Neural cell (in vitro differentiated cells): ENCODE measurements around the gene SLC6A18. TPM values are rescaled to one million over a fixed set of nuclear protein-coding genes. Genes with fewer than 3 reads are reported as not detected.

Experiments
- H2AFZ ChIP-seq: fragments of 200-600, 300-800 bp; sonication (generic), shearing (Covaris generic); 2 replicates; pipeline ENCODE4 v1.6.0; 2014; ENCODE audit warnings: low read depth, mild to moderate bottlenecking, antibody characterized with exemption, low read length, moderate library complexity
- H3F3A ChIP-seq: fragments of 200-600 bp; shearing (Covaris generic); 2 replicates; pipeline ENCODE4 v1.6.1; 2016; ENCODE audit warnings: mild to moderate bottlenecking, moderate library complexity, mixed read lengths, antibody characterized with exemption, low read length; ENCODE audit not compliant: insufficient read depth, poor library complexity, severe bottlenecking
- H3K27ac ChIP-seq: fragments of 200-600, 300-800 bp; sonication (generic), shearing (Covaris generic); 2 replicates; pipeline ENCODE4 v1.5.1; 2014; ENCODE audit warnings: mild to moderate bottlenecking, low read length, moderate library complexity
- H3K27me3 ChIP-seq: fragments of 300-800, 200-600 bp; sonication (generic), shearing (Covaris generic); 2 replicates; pipeline ENCODE4 v1.6.0; 2014; ENCODE audit warnings: mild to moderate bottlenecking, low read depth, low read length, moderate library complexity; ENCODE audit not compliant: insufficient read depth
- H3K36me3 ChIP-seq: fragments of 300-800, 200-600 bp; sonication (generic), shearing (Covaris generic); 2 replicates; pipeline ENCODE4 v1.5.1; 2014; ENCODE audit warnings: mild to moderate bottlenecking, antibody characterized with exemption, low read length, moderate library complexity; ENCODE audit not compliant: insufficient read depth
- H3K4me2 ChIP-seq: fragments of 300-800, 200-600 bp; sonication (generic), shearing (Covaris generic); 2 replicates; pipeline ENCODE4 v1.6.0; 2014; ENCODE audit warnings: mild to moderate bottlenecking, low read length
- H3K4me3 ChIP-seq: fragments of 300-800, 200-600 bp; sonication (generic), shearing (Covaris generic); 2 replicates; pipeline ENCODE4 v1.5.1; 2014; ENCODE audit warnings: mild to moderate bottlenecking, low read length, moderate library complexity
- H3K79me2 ChIP-seq: fragments of 200-600 bp; shearing (Covaris generic); replicated peaks from 2 replicates; pipeline ENCODE4 v1.6.0; 2014; ENCODE audit warnings: mild to moderate bottlenecking, low read length, moderate library complexity; ENCODE audit not compliant: insufficient read depth
- H3K9ac ChIP-seq: fragments of 300-800, 200-600 bp; sonication (generic), shearing (Covaris generic); 2 replicates; pipeline ENCODE4 v1.6.1; 2016; ENCODE audit warnings: mild to moderate bottlenecking, low read length, mixed read lengths
- H3K9me2 ChIP-seq: fragments of 200-600 bp; shearing (Covaris generic); 2 replicates; pipeline ENCODE4 v1.6.1; 2016; ENCODE audit warnings: mild to moderate bottlenecking, low read length, mixed read lengths; ENCODE audit not compliant: insufficient read depth
- H3K9me3 ChIP-seq: fragments of 200-600, 300-800 bp; sonication (generic), shearing (Covaris generic); 2 replicates; pipeline ENCODE4 v1.6.1; 2016; ENCODE audit warnings: mild to moderate bottlenecking, mixed run types, low read length, moderate library complexity, mixed read lengths
- H4K20me1 ChIP-seq: fragments of 200-600 bp; shearing (Covaris generic); 2 replicates; pipeline ENCODE4 v1.6.1; 2016; ENCODE audit warnings: mild to moderate bottlenecking, mixed run types; ENCODE audit not compliant: insufficient read depth
- CTCF ChIP-seq: fragments of 450-650 bp; IDR thresholded peaks from 2 replicates; pipeline ENCODE4 v1.5.1; 2014; ENCODE audit warnings: antibody characterized with exemption, mild to moderate bottlenecking, moderate library complexity; ENCODE audit not compliant: poor library complexity, severe bottlenecking
- EP300 ChIP-seq: fragments of 450-650 bp; conservative IDR thresholded peaks from 2 replicates; pipeline ENCODE4 v1.6.1; 2014; ENCODE audit warnings: antibody characterized with exemption, mild to moderate bottlenecking, moderate library complexity; ENCODE audit not compliant: poor library complexity, severe bottlenecking
- EZH2 ChIP-seq: fragments of 200-600, 300-800 bp; shearing (Covaris generic), sonication (generic); IDR thresholded peaks from 2 replicates; pipeline ENCODE4 v1.6.1; 2014; ENCODE audit warnings: antibody characterized with exemption, low read length, borderline replicate concordance, mild to moderate bottlenecking; ENCODE audit not compliant: insufficient read depth, poor library complexity, severe bottlenecking
- MXI1 ChIP-seq: fragments of 450-650 bp; conservative IDR thresholded peaks from 2 replicates; pipeline ENCODE4 v1.6.1; 2014; ENCODE audit warnings: antibody characterized with exemption, mild to moderate bottlenecking; ENCODE audit not compliant: poor library complexity, severe bottlenecking
- POLR2AphosphoS5 ChIP-seq: IDR thresholded peaks from 2 replicates; pipeline ENCODE4 v1.6.1; 2012
- RAD21 ChIP-seq: fragments of 450-650 bp; conservative IDR thresholded peaks from 2 replicates; pipeline ENCODE4 v1.6.1; 2014; ENCODE audit warnings: antibody characterized with exemption, mild to moderate bottlenecking, moderate library complexity
- REST ChIP-seq: IDR thresholded peaks from 2 replicates; pipeline ENCODE4 v1.6.1; 2012; ENCODE audit warnings: borderline replicate concordance
- SMC3 ChIP-seq: fragments of 450-650 bp; conservative IDR thresholded peaks from 2 replicates; pipeline ENCODE4 v1.6.1; 2014; ENCODE audit warnings: antibody characterized with exemption, mild to moderate bottlenecking, moderate library complexity; ENCODE audit not compliant: poor library complexity
- TAF1 ChIP-seq: IDR thresholded peaks from 2 replicates; pipeline ENCODE4 v1.6.1; 2012; ENCODE audit warnings: low read depth
- polyA plus RNA-seq: library from polyadenylated mRNA; depleted of rRNA; stranded (reverse); fragments of >200 nt; gene quantifications from 2 replicates; pipeline ENCODE4 v1.2.3, GENCODE V29; 2014

Gene SLC6A18
- polyA plus RNA-seq, 1 donor from 2014 or later = not detected

GRCh38 chr5:1249366-1250280 is 24.4 kb downstream of the SLC6A18 start:
- H3F3A ChIP-seq = no peaks in the 10 kb centered on the region
- H2AFZ ChIP-seq = no peak overlapping the region
- H3K9me3 ChIP-seq = no peaks in the 10 kb centered on the region
- H4K20me1 ChIP-seq = no peaks in the 10 kb centered on the region
- no peaks in the 10 kb centered on the region for H3K79me2 ChIP-seq
- no peak overlapping the region for H3K4me2 ChIP-seq
- H3K9ac ChIP-seq = no peak overlapping the region
- H3K4me3 ChIP-seq = no peak overlapping the region
- H3K9me2 ChIP-seq = no peaks in the 10 kb centered on the region
- peaks cover 5% of the 10 kb centered on the region for H3K27me3 ChIP-seq
- no peaks in the 10 kb centered on the region for H3K36me3 ChIP-seq
- TF ChIP-seq MXI1 = no peak
- no peak for TF ChIP-seq EZH2
- no peak for TF ChIP-seq POLR2AphosphoS5
- no peak for TF ChIP-seq TAF1
- TF ChIP-seq CTCF = no peak
- TF ChIP-seq REST = no peak
- TF ChIP-seq SMC3 = no peak
- H3K27ac ChIP-seq = no peak overlapping the region

- Histone ChIP-seq H3K9me3 (no peaks in the 10 kb centered on the region), H3K27me3 (peaks cover 3% of the 10 kb centered on the region), H3K27ac (no peak overlapping the region), H4K20me1 (no peaks in the 10 kb centered on the region), H3F3A (no peaks in the 10 kb centered on the region), H3K9ac (no peak overlapping the region), H3K4me3 (no peak overlapping the region), H2AFZ (no peak overlapping the region), H3K79me2 (no peaks in the 10 kb centered on the region), H3K4me2 (no peak overlapping the region), H3K9me2 (no peaks in the 10 kb centered on the region), H3K36me3 (no peaks in the 10 kb centered on the region)
- TF ChIP-seq MXI1 = no peak
- TF ChIP-seq REST = no peak
- TF ChIP-seq EZH2 = no peak
- no peak for TF ChIP-seq EP300
- no peak for TF ChIP-seq RAD21
- TF ChIP-seq POLR2AphosphoS5 = no peak
- no peak for TF ChIP-seq TAF1
- TF ChIP-seq SMC3 = no peak
- TF ChIP-seq CTCF = no peak
Measured at GRCh38 chr5:1251678-1252580, 26.7 kb downstream of the SLC6A18 start.
